Ishikawa (cell line): Measurements from ENCODE around the gene MRPL17.

ENCODE experiments used
- CEBPB ChIP-seq: IDR thresholded peaks from 2 replicates; pipeline ENCODE4 v1.6.1; 2012
- CREB1 ChIP-seq: IDR thresholded peaks from 2 replicates; pipeline ENCODE4 v1.6.1; 2012; ENCODE audit warnings: low read depth
- EGR1 ChIP-seq: IDR thresholded peaks from 2 replicates; pipeline ENCODE4 v1.6.1; 2012
- EP300 ChIP-seq: IDR thresholded peaks from 2 replicates; pipeline ENCODE4 v1.6.1; 2012; ENCODE audit warnings: borderline replicate concordance
- FOXM1 ChIP-seq: IDR thresholded peaks from 2 replicates; pipeline ENCODE4 v1.6.1; 2012; ENCODE audit warnings: low read depth, borderline replicate concordance
- NFIC ChIP-seq: IDR thresholded peaks from 2 replicates; pipeline ENCODE4 v1.6.1; 2012
- RAD21 ChIP-seq: IDR thresholded peaks from 2 replicates; pipeline ENCODE4 v1.6.1; 2012; ENCODE audit warnings: low read depth
- TAF1 ChIP-seq: IDR thresholded peaks from 2 replicates; pipeline ENCODE4 v1.6.1; 2012; ENCODE audit warnings: low read depth, mild to moderate bottlenecking
- TCF12 ChIP-seq: IDR thresholded peaks from 2 replicates; pipeline ENCODE4 v1.6.1; 2012; ENCODE audit warnings: low read depth
- TEAD4 ChIP-seq: IDR thresholded peaks from 2 replicates; pipeline ENCODE4 v1.6.1; 2012
- YY1 ChIP-seq: IDR thresholded peaks from 2 replicates; pipeline ENCODE4 v1.6.1; 2012; ENCODE audit warnings: low read depth
- ZBTB7A ChIP-seq: IDR thresholded peaks from 2 replicates; pipeline ENCODE4 v1.6.1; 2012; ENCODE audit warnings: low read depth
- TF ChIP-seq, protein P1 (sequence below): IDR thresholded peaks from 2 replicates; pipeline ENCODE4 v1.6.1; 2012; ENCODE audit warnings: low read depth, mild to moderate bottlenecking
- TF ChIP-seq, protein P2 (sequence below): IDR thresholded peaks from 2 replicates; pipeline ENCODE4 v1.6.1; 2012
- TF ChIP-seq, protein P3 (sequence below): IDR thresholded peaks from 2 replicates; pipeline ENCODE4 v1.6.1; 2012

Gene MRPL17

DNA sequence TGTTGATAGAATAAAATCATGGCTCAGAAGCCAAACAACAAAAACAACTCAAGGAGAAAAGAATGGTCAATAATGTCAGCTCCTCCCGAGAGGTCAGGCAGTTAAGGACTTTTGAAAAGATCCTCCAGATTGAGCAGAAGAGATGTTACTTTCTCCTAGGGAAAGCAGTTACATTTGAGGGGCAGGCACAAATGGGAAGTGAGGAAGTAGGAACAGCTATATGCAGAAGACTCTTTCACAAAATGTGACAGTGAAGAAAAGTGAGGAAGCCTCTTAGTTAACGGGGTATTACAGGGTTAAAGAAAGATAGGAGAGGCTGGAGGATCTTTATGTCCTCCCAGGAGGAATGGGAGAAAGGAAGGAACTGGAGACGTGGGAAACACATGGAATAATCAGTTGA is 31.0 kb downstream of the MRPL17 start:
- TF ChIP-seq, protein P1, sequence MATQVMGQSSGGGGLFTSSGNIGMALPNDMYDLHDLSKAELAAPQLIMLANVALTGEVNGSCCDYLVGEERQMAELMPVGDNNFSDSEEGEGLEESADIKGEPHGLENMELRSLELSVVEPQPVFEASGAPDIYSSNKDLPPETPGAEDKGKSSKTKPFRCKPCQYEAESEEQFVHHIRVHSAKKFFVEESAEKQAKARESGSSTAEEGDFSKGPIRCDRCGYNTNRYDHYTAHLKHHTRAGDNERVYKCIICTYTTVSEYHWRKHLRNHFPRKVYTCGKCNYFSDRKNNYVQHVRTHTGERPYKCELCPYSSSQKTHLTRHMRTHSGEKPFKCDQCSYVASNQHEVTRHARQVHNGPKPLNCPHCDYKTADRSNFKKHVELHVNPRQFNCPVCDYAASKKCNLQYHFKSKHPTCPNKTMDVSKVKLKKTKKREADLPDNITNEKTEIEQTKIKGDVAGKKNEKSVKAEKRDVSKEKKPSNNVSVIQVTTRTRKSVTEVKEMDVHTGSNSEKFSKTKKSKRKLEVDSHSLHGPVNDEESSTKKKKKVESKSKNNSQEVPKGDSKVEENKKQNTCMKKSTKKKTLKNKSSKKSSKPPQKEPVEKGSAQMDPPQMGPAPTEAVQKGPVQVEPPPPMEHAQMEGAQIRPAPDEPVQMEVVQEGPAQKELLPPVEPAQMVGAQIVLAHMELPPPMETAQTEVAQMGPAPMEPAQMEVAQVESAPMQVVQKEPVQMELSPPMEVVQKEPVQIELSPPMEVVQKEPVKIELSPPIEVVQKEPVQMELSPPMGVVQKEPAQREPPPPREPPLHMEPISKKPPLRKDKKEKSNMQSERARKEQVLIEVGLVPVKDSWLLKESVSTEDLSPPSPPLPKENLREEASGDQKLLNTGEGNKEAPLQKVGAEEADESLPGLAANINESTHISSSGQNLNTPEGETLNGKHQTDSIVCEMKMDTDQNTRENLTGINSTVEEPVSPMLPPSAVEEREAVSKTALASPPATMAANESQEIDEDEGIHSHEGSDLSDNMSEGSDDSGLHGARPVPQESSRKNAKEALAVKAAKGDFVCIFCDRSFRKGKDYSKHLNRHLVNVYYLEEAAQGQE = no peak
- no peak for TF ChIP-seq FOXM1
- TF ChIP-seq TEAD4 = no peak
- TF ChIP-seq, protein P2, sequence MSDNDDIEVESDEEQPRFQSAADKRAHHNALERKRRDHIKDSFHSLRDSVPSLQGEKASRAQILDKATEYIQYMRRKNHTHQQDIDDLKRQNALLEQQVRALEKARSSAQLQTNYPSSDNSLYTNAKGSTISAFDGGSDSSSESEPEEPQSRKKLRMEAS = no peak
- TF ChIP-seq, protein P3, sequence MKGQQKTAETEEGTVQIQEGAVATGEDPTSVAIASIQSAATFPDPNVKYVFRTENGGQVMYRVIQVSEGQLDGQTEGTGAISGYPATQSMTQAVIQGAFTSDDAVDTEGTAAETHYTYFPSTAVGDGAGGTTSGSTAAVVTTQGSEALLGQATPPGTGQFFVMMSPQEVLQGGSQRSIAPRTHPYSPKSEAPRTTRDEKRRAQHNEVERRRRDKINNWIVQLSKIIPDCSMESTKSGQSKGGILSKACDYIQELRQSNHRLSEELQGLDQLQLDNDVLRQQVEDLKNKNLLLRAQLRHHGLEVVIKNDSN = no peak
- TF ChIP-seq CREB1 = no peak

DNA sequence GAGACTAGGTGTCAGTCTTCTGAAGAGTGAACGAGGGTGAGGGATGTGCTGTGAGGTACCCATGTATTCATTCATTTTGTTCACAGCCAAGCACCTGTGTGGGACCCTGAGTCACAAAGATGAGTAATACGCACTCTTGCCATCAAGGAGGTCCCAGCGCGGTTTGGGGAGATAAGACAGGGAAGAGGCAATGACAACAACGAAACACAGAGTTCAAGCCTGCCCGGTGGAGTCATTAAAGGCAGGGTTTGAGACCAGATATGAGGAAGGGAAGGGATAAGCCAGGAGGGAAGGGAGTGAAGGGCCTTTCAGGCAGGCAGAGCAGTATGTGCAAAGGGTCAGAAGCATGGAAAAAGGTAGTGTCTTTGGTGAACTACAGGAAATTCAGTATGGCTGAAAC is 32.2 kb downstream of the MRPL17 start:
- TF ChIP-seq TAF1 (no peak), CEBPB (no peak), EGR1 (no peak), EP300 (no peak), NFIC (no peak), ZBTB7A (no peak), TEAD4 (no peak), FOXM1 (no peak), CREB1 (no peak)
- TF ChIP-seq, protein P2 = no peak

GRCh38 chr11:6650104-6650503 is 33.0 kb downstream of the MRPL17 start:
- TF ChIP-seq, protein P3 = no peak

DNA sequence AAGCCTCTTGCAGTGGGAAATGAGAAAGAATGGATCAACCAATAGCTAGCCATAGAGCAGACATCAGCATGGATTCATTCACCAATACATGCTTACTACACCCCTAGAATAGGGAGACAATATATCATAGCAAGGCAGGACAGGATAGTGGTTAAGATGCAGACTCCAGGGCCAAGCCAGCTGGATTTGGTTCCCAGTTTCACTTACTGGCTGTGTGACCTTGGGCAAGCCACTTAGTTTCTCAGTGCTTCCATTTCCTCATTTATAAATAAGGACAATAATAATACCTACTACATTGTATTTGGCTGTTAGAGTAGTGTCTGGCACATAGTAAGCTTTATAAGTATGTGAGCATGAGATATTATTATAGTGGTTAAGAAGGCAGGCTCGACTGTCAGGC is 34.6 kb downstream of the MRPL17 start:
- TF ChIP-seq CEBPB (no peak), FOXM1 (no peak), TCF12 (no peak), EP300 (no peak), TAF1 (no peak), YY1 (no peak), ZBTB7A (no peak), CREB1 (no peak), TEAD4 (no peak), RAD21 (no peak)

GRCh38 chr11:6647836-6648235 is 35.3 kb downstream of the MRPL17 start:
- no peak for TF ChIP-seq RAD21
- TF ChIP-seq TCF12 = no peak
- TF ChIP-seq, protein P2 = no peak
- TF ChIP-seq, protein P1 = no peak
- no peak for TF ChIP-seq NFIC
- TF ChIP-seq CREB1 = no peak

DNA sequence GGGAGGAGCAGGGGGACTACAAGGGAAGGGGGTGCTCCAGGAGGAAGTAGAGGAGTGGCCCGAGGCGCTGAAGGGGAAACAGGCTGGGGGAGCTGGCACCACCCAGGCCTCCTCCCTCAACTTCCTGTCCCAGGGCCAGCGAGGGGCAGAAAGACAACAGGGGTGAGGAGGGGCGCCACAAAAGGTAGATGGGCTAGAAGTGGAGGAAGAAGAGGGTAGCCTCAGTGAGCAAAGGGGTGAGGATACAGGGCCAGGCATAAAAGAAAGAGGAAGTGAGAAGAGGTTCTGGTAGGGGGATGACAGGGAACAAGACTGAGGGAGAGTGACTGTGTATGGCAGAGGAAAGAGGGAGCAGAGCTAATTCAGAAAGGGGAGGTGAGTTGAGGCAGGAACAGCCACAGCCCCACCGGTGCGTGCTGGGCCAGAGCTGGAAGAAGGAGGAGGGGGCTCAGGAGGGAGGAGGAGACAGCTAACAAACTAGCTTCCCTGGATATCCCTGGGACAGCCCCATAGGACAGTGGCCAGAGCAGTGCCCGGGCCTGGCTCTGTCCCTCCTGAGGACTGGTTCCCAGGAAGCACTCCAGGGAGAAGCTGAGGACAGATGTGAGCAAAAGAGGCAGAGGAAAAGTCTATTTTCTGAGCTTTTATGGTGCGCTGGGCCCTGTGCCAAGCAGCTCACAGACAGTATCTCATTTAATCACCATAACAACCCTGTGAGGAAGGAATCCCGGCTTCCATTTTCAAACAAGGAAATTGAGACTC is 36.0 kb downstream of the MRPL17 start:
- TF ChIP-seq FOXM1 = no peak
- no peak for TF ChIP-seq EGR1
- no peak for TF ChIP-seq EP300
- no peak for TF ChIP-seq YY1
- TF ChIP-seq, protein P3 = no peak
- TF ChIP-seq, protein P2 = no peak
